Activated CD8-positive, alpha-beta T cell treated with anti-CD3 and anti-CD28 coated beads, Interleukin-2, amount 10 ng/mL, durations not matched to agents 7 days and 5 days (primary cell): Measurements from ENCODE around the gene ARHGAP28. TPM values are rescaled to one million over a fixed set of nuclear protein-coding genes. Genes with fewer than 3 reads are reported as not detected.

Experiments
- ATAC-seq: fragments of 150-1000 bp; cut with Tn5 transposase; one replicate; pipeline ENCODE4 v1.10.0; 2021; ENCODE audit warnings: moderate library complexity
- CTCF ChIA-PET: fragments of 350-600 bp; sonication (Branson Sonifier 250); formaldehyde crosslinking; loops from one replicate; lab custom pipeline; 2021; ENCODE audit warnings: antibody characterized with exemption; lab: Charles Lee
- POLR2A ChIA-PET: fragments of 350-600 bp; sonication (Branson Sonifier 250); formaldehyde crosslinking; loops from one replicate; lab custom pipeline; 2021; ENCODE audit warnings: antibody characterized with exemption; lab: Charles Lee
- DNase-seq: peaks from one replicate; pipeline ENCODE4 v3.0.0-alpha.2; 2020
- H3K27ac Mint-ChIP-seq: one replicate; pipeline ENCODE4 v1.8.0; 2021; ENCODE audit warnings: mild to moderate bottlenecking, mixed read lengths
- H3K27me3 Mint-ChIP-seq: one replicate; pipeline ENCODE4 v1.8.0; 2021; ENCODE audit warnings: low read depth, mixed read lengths
- H3K36me3 Mint-ChIP-seq: one replicate; pipeline ENCODE4 v1.8.0; 2021; ENCODE audit warnings: low read depth, mixed read lengths
- H3K4me1 Mint-ChIP-seq: one replicate; pipeline ENCODE4 v1.8.0; 2021; ENCODE audit warnings: low read depth, mixed read lengths
- H3K4me3 Mint-ChIP-seq: one replicate; pipeline ENCODE4 v1.8.0; 2021; ENCODE audit warnings: mild to moderate bottlenecking, mixed read lengths
- H3K9me3 Mint-ChIP-seq: one replicate; pipeline ENCODE4 v1.8.0; 2022; ENCODE audit warnings: mixed read lengths; ENCODE audit not compliant: insufficient read depth
- total RNA-seq, 2 experiments: library from RNA; stranded (reverse); gene quantifications; one replicate each; pipeline ENCODE4 v1.2.3, GENCODE V29; 2021

ARHGAP28 gene, protein sequence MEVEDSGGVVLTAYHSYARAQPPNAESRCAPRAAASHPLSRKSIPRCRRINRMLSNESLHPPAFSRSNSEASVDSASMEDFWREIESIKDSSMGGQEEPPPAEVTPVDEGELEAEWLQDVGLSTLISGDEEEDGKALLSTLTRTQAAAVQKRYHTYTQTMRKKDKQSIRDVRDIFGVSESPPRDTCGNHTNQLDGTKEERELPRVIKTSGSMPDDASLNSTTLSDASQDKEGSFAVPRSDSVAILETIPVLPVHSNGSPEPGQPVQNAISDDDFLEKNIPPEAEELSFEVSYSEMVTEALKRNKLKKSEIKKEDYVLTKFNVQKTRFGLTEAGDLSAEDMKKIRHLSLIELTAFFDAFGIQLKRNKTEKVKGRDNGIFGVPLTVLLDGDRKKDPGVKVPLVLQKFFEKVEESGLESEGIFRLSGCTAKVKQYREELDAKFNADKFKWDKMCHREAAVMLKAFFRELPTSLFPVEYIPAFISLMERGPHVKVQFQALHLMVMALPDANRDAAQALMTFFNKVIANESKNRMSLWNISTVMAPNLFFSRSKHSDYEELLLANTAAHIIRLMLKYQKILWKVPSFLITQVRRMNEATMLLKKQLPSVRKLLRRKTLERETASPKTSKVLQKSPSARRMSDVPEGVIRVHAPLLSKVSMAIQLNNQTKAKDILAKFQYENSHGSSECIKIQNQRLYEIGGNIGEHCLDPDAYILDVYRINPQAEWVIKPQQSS
- not detected for total RNA-seq

DNA sequence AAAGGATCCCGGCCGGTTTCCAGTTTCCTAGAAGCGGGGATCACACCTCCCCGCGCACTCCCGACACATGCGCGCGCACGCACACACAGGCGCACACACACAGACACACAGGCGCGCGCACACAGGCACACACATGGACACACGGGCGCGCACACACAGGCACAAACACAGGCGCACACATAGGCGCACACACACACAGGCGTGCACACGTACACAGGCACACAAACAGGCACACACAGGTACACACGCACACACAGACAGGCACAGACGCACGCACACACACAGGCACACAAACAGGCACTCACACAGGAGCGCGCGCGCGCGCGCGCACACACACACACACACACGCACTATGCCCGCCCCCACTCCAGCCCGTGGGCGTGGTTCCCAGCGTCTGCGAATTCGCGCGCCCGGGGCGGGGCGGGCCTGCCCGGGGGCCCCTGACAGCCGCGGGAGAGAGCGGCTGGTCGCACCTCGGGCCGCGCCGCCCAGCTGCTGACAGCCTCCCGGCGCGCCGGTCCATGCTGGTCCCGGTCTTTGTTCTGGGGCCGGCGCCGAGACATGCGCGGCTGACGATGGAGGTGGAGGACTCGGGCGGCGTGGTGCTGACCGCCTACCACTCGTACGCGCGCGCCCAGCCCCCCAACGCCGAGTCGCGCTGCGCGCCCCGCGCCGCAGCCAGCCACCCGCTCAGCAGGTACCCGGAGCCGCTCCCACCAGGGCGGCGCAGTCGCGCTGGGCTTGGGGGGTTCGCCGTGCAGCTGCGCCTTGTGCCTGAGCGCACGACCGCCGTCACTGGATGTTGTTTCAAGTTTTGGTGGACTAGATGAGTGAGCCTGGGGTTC lies at the start of gene ARHGAP28:
Gene ARHGAP28 (plus strand): TSS at position 470 of the 845 bp plus-strand sequence. CDS start 106 bp downstream, at position 576.
- Mint-ChIP-seq H3K27ac (no peak within 1 kb of the TSS), H3K4me1 (peaks cover 6% of the 10 kb centered on the region), H3K4me3 (peak within 1 kb of the TSS; percentile 57), H3K27me3 (peaks cover 20% of the 10 kb centered on the region), H3K9me3 (no peaks in the 10 kb centered on the region), H3K36me3 (no peaks in the 10 kb centered on the region)
- CTCF ChIA-PET, result no interaction called here
- DNase-seq (peak; percentile 23), ATAC-seq (peak; percentile 85)
- POLR2A ChIA-PET, result no interaction called here

DNA sequence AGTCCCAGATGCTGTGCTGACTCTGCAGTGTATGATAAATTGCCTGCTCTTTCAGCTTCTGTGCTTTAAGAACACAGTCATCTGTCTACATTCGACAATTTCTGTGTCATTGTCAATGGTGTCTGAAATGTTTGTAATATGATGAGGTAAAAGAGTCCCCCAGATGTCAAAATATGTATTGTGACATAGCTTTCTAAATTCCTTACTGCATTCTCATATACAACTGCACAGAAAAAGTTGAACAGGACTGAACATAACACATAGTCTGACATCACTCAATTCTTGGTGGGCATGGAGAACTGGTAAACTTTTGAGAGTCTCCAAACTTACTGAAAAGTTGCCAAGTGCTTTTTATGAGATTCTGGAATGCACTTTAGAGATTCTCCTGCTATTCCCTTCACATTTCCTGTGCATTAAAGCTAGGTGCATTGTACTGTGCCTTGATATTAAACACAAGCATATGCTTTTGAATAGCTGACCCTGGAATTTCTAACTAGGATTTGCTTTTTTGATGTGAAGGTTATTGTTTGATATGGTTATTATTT lies 48.1 kb upstream of the ARHGAP28 start:
- no peak overlapping the region for H3K27ac Mint-ChIP-seq
- H3K4me3 Mint-ChIP-seq, result no peak overlapping the region
- H3K27me3 Mint-ChIP-seq, result no peaks in the 10 kb centered on the region
- POLR2A ChIA-PET, result no interaction called here
- no peak for DNase-seq
- CTCF ChIA-PET, result no interaction called here
- H3K4me1 Mint-ChIP-seq, result no peaks in the 10 kb centered on the region
- H3K9me3 Mint-ChIP-seq, result no peaks in the 10 kb centered on the region
- H3K36me3 Mint-ChIP-seq, result no peaks in the 10 kb centered on the region
- no peak for ATAC-seq

- H3K36me3 Mint-ChIP-seq, result no peaks in the 10 kb centered on the region
- DNase-seq (no peak), ATAC-seq (no peak)
- ChIA-PET POLR2A (no interaction called here), CTCF (no interaction called here)
- H3K27me3 Mint-ChIP-seq, result no peaks in the 10 kb centered on the region
- H3K4me1 Mint-ChIP-seq, result no peaks in the 10 kb centered on the region
- no peak overlapping the region for H3K4me3 Mint-ChIP-seq
- H3K27ac Mint-ChIP-seq, result no peak overlapping the region
- no peaks in the 10 kb centered on the region for H3K9me3 Mint-ChIP-seq
Measured at GRCh38 chr18:6682437-6683111, 46.9 kb upstream of the ARHGAP28 start.

DNA sequence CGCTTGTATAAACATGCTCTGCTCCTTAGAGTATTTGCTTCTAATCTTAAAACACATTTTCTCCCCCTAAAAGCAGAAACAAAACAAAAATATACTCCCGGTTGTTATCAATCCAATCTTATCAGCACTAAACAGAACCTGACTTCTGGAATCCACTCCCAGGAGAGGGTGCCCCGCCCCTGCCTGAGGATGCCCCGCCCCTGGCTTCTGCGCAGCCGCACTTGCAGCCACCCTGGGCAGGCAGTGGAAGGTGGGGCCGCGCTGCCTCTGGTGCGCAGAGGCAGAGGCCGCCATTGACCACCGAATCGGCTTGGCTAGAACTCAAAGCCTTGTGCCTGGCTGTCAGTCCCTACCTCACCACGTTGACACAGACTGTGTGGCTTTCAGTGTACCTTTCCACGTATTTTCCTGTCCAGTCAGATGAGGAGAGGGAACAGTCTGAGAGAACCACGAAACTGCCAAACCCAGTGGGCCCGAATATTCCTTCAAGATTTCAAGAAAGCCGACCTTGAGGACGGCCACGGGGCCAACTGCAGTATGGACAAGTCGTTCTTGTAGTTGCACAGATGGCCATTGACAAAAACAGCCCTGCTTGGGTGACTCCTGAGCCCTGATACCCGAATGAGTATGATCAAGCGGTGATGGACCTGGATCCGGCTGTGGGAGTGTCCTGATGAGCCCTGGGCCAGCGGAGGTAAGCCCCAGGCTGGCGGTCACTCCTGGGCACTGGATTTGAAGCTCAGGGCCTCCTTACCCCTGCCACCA lies 46.2 kb upstream of the ARHGAP28 start:
- Mint-ChIP-seq H3K27me3 (no peaks in the 10 kb centered on the region), H3K4me3 (no peak overlapping the region), H3K36me3 (no peaks in the 10 kb centered on the region), H3K4me1 (no peaks in the 10 kb centered on the region), H3K27ac (no peak overlapping the region), H3K9me3 (no peaks in the 10 kb centered on the region)
- DNase-seq, result no peak
- no peak for ATAC-seq
- POLR2A ChIA-PET, result no interaction called here
- CTCF ChIA-PET, result no interaction called here

- H3K9me3 Mint-ChIP-seq, result no peaks in the 10 kb centered on the region
- ATAC-seq, result no peak
- H3K27me3 Mint-ChIP-seq, result no peaks in the 10 kb centered on the region
- CTCF ChIA-PET, result no interaction called here
- no peak for DNase-seq
- POLR2A ChIA-PET, result no interaction called here
- no peak overlapping the region for H3K4me3 Mint-ChIP-seq
- H3K27ac Mint-ChIP-seq, result no peak overlapping the region
- no peaks in the 10 kb centered on the region for H3K4me1 Mint-ChIP-seq
- no peaks in the 10 kb centered on the region for H3K36me3 Mint-ChIP-seq
Measured at GRCh38 chr18:6687676-6688075, 41.8 kb upstream of the ARHGAP28 start.

- POLR2A ChIA-PET, result no interaction called here
Measured at GRCh38 chr18:6708890-6709289, 20.6 kb upstream of the ARHGAP28 start.

DNA sequence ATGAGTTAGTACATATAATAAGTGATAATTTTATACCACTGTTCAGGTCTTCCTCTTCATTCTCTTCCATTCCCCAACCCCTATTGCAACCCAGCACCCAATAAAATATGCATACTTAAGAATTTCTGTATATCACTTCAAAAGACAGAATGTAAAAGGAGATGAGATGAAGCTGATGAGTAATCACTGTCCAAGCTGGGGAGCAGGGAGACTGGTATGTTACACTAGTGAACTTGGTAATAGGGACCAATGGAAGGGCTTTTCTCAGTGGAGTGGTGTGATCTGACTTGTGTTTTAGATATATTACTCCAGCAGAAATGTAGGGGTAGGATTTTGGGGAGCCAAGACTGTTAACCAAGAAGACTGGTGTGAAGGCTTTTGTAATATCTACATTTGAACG lies 18.0 kb upstream of the ARHGAP28 start:
- H3K9me3 Mint-ChIP-seq, result no peaks in the 10 kb centered on the region
- POLR2A ChIA-PET, result no interaction called here
- DNase-seq (no peak), ATAC-seq (no peak)
- no peak overlapping the region for H3K4me3 Mint-ChIP-seq
- no peak overlapping the region for H3K27ac Mint-ChIP-seq
- H3K36me3 Mint-ChIP-seq, result no peaks in the 10 kb centered on the region
- no peaks in the 10 kb centered on the region for H3K27me3 Mint-ChIP-seq
- no peaks in the 10 kb centered on the region for H3K4me1 Mint-ChIP-seq
- CTCF ChIA-PET, result no interaction called here

More at GRCh38 chr18:6708890-6709289, 20.6 kb upstream of the ARHGAP28 start:
- H3K9me3 Mint-ChIP-seq, result no peaks in the 10 kb centered on the region
- CTCF ChIA-PET, result no interaction called here
- H3K36me3 Mint-ChIP-seq, result no peaks in the 10 kb centered on the region
- no peak for ATAC-seq
- no peak for DNase-seq
- no peaks in the 10 kb centered on the region for H3K4me1 Mint-ChIP-seq
- no peak overlapping the region for H3K4me3 Mint-ChIP-seq
- no peak overlapping the region for H3K27ac Mint-ChIP-seq
- no peaks in the 10 kb centered on the region for H3K27me3 Mint-ChIP-seq

GRCh38 chr18:6712401-6712800 lies 17.1 kb upstream of the ARHGAP28 start:
- Mint-ChIP-seq H3K9me3 (no peaks in the 10 kb centered on the region), H3K4me1 (no peaks in the 10 kb centered on the region), H3K36me3 (no peaks in the 10 kb centered on the region), H3K27me3 (no peaks in the 10 kb centered on the region), H3K4me3 (no peak overlapping the region), H3K27ac (no peak overlapping the region)
- DNase-seq (no peak), ATAC-seq (no peak)
- POLR2A ChIA-PET, result no interaction called here
- CTCF ChIA-PET, result no interaction called here

DNA sequence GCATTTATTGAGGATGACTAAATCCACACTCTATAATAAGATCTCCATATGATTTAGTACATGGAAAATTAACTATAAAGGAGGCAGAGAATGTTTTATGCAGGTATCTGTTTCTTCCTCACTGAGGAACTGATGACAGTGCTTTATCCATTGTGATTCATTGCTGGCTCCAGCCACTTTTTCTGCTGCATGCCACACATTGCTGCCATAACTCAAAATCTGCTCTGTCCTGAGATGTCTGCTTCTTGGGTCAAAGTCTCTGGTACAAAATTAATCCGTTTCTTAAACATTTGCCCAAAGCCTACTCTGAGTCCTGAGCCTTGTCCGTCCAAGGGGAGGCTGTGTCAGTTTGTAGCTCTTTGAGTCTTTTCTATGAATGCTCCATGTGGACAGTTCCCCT lies 15.5 kb upstream of the ARHGAP28 start:
- CTCF ChIA-PET, result no interaction called here
- no peak for DNase-seq
- no peak for ATAC-seq
- Mint-ChIP-seq H3K27ac (no peak overlapping the region), H3K4me1 (no peaks in the 10 kb centered on the region), H3K36me3 (no peaks in the 10 kb centered on the region), H3K4me3 (no peak overlapping the region), H3K9me3 (no peaks in the 10 kb centered on the region), H3K27me3 (no peaks in the 10 kb centered on the region)
- POLR2A ChIA-PET, result no interaction called here

DNA sequence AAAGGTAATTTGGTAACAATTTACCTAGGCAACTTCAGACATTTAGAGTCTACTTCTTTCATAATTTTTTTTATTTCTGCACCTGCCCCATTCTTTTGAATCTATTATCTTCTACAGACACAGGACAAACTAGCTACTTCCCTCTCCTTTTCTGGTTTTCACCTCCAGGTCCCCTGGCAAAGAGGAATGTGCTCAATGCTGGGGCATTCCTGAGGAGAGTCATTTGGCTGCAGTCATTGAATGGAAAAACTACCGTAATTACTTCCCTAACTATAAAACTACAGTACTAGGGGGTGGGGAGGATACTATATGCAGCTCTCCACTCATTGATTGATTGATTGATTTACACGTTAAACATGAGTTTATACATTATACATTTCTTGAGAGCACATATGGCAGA lies 11.2 kb upstream of the ARHGAP28 start:
- CTCF ChIA-PET, result no interaction called here
- Mint-ChIP-seq H3K9me3 (no peaks in the 10 kb centered on the region), H3K36me3 (no peaks in the 10 kb centered on the region), H3K27me3 (no peaks in the 10 kb centered on the region), H3K27ac (no peak overlapping the region), H3K4me3 (no peak overlapping the region), H3K4me1 (no peaks in the 10 kb centered on the region)
- no peak for ATAC-seq
- DNase-seq, result no peak
- POLR2A ChIA-PET, result no interaction called here
